Mucosa of descending colon (tissue), 3 donors: Measurements from ENCODE around the gene PTPRCAP. TPM values are rescaled to one million over a fixed set of nuclear protein-coding genes. Genes with fewer than 3 reads are reported as not detected.
A peak's percentile ranks its signal among the peaks of the same experiment; 100 is the strongest.
"Not testable (repeated sequence)": the region's sequence is repeated elsewhere in the genome, so short reads cannot be mapped to it uniquely, and the experiment has no call there.

ENCODE experiments used
- ATAC-seq: fragments of 200-7000 bp; cut with Tn5 transposase; one replicate; pipeline ENCODE4 v1.9.1; 2020; ENCODE audit warnings: mild to moderate bottlenecking, moderate library complexity
- DNase-seq, 3 donors: peaks; one replicate each; pipeline ENCODE4 v3.0.0-alpha.2; 2020
- H3K36me3 ChIP-seq: fragments of 200-600 bp; one replicate; pipeline ENCODE4 v1.8.0; 2021; ENCODE audit warnings: low read depth, mild to moderate bottlenecking
- H3K4me1 ChIP-seq: fragments of 200-600 bp; one replicate; pipeline ENCODE4 v1.8.0; 2021; ENCODE audit warnings: low read depth, mild to moderate bottlenecking
- H3K4me3 ChIP-seq: fragments of 200-600 bp; one replicate; pipeline ENCODE4 v1.8.0; 2021; ENCODE audit warnings: mild to moderate bottlenecking
- H3K9me3 ChIP-seq: fragments of 200-600 bp; one replicate; pipeline ENCODE4 v1.8.0; 2021; ENCODE audit warnings: mild to moderate bottlenecking
- intact Hi-C, 2 donors: fragments of 100-400 bp; cut with DNase I in 1 of 2; cut with micrococcal nuclease in 1 of 2; formaldehyde crosslinking; loops; one replicate each; pipeline versions ENCODE4 v1.11.0 to v1.11.1; 2022; cut with DNase I, micrococcal nuclease
- total RNA-seq, 3 donors: library from RNA; stranded (reverse); fragmentation: NEBNext Ultra II Directional in 2 of 3; extraction: Animal tissue kit (Norgen Biotek cat#: 25700) in 2 of 3; gene quantifications; one replicate each; pipeline versions ENCODE4 v1.2.1 to v1.2.4, GENCODE V29; 2021 to 2023
- TF ChIP-seq, protein P1 (sequence below): fragments of 200-600 bp; IDR thresholded peaks from one replicate; pipeline ENCODE4 v1.8.0; 2022; ENCODE audit warnings: antibody characterized with exemption, mild to moderate bottlenecking
- donor health status: DM: no; HTN: no; CAD: no; lungs with moderate emphysema.
- donor health status: DM: no; HTN: no; CAD: no.
- donor health status: DM: no; HTN: yes; CAD: no.

PTPRCAP gene
- total RNA-seq, 3 donors from 2014 or later: 7.2 to 13.6 (median 10.0) TPM

DNA sequence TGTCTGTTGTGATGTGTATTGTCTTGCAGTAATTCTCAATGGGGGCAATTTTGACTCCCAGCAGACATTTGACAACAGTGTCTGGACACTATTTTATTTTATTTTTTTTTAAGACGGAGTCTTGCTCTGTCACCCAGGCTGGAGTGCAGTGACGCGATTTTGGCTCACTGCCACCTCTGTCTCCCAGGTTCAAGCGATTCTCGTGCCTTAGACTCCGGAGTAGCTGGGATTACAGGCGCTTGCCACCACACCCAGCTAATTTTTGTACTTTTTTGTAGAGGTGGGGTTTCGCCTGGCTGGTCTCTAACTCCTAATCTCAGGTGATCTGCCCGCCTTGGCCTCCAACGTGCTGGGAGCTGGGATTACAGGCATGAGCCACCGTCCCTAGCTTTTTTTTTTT lies 7.8 kb downstream of the PTPRCAP start:
- Histone ChIP-seq H3K4me1 (peaks cover 16% of the 10 kb centered on the region), H3K36me3 (no peaks in the 10 kb centered on the region), H3K4me3 (no peak overlapping the region), H3K9me3 (no peaks in the 10 kb centered on the region)
- TF ChIP-seq, protein P1, sequence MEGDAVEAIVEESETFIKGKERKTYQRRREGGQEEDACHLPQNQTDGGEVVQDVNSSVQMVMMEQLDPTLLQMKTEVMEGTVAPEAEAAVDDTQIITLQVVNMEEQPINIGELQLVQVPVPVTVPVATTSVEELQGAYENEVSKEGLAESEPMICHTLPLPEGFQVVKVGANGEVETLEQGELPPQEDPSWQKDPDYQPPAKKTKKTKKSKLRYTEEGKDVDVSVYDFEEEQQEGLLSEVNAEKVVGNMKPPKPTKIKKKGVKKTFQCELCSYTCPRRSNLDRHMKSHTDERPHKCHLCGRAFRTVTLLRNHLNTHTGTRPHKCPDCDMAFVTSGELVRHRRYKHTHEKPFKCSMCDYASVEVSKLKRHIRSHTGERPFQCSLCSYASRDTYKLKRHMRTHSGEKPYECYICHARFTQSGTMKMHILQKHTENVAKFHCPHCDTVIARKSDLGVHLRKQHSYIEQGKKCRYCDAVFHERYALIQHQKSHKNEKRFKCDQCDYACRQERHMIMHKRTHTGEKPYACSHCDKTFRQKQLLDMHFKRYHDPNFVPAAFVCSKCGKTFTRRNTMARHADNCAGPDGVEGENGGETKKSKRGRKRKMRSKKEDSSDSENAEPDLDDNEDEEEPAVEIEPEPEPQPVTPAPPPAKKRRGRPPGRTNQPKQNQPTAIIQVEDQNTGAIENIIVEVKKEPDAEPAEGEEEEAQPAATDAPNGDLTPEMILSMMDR: no peak
- intact Hi-C loops: no loop called here
- DNase-seq (no peak), ATAC-seq (no peak)

DNA sequence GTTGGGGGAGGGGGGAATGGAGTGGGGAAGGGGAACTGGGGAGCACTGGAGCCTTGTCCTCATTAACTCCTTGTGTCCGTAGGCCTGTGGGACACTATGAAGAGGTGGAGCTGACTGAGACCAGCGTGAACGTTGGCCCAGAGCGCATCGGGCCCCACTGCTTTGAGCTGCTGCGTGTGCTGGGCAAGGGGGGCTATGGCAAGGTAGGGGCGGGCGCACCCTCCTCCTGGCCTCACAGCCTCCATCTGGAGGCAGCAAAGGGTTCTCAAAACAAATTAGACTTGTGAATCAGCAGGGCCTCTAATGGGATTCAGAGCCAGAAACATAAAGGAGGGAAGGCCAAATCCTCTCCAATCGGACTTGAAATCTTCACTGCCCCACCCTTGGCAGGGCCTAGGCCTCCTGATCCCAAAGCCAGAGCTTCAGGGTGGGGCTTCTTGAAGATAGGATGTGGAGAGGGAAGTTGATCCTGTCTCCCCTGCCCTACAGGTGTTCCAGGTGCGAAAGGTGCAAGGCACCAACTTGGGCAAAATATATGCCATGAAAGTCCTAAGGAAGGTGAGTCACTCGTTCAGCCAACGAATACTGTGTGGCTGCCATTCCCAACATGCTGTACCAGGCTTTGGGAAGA lies 8.3 kb downstream of the PTPRCAP start:
- no peaks in the 10 kb centered on the region for H3K9me3 ChIP-seq
- no peaks in the 10 kb centered on the region for H3K36me3 ChIP-seq
- no peak for ATAC-seq
- peak overlapping the region; percentile 84 for H3K4me3 ChIP-seq
- DNase-seq: no peak
- intact Hi-C loops: no loop called here
- H3K4me1 ChIP-seq: peaks cover 16% of the 10 kb centered on the region
- TF ChIP-seq, protein P1: no peak

DNA sequence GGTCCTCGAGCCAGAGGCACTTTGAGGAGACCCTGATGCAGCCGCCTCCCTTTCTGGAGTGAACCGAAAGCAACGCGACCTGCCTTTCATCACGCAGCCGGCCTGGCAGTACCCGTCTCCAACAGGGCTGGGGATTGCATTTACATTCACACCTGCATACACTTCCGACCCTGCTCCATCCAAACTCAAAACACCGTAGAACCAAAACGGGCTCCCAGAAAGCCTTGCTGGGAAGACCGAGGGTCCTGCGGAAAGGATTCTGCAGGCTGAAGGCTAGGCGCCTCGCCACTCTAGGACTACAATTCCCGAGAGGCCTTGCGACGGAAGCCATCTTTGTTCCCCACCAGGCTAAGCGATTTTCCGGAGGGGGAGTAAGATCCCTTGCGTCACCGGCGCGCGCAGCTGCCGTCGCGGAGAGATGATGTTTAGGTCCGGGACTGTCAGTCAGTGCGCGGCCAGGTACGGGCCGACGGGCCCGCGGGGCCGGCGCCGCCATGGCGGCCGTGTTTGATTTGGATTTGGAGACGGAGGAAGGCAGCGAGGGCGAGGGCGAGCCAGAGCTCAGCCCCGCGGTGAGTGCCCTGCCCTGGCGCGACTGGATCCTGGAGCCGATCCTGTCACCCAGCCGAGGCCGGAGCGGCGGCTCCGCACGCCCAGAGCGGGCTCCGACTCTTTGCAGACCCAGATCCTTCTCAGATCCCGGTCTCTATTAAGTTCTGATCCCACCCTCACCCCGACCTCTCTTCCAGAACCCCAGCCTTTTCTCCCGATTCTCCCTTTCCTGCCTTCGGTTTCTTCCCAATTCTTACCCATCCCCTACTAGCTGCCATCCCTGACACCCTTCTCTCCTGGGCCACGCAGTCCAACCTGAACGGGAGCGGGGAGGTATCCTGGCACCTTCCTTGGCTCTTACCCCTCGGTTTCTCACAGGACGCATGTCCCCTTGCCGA lies 9.2 kb downstream of the PTPRCAP start, which contains the start of gene RPS6KB2:
Gene RPS6KB2 (plus strand): TSS at position 443 of the 950 bp plus-strand sequence. CDS start 52 bp downstream, at position 495.
- Histone ChIP-seq H3K4me3 (peak within 1 kb of the TSS; percentile 84), H3K9me3 (no peaks in the 10 kb centered on the region), H3K4me1 (peaks cover 16% of the 10 kb centered on the region), H3K36me3 (no peaks in the 10 kb centered on the region)
- intact Hi-C loops: no loop called here
- TF ChIP-seq, protein P1: no peak
- peak; percentile 99 to 100 (median 100) for DNase-seq
- peak; percentile 97 for ATAC-seq

DNA sequence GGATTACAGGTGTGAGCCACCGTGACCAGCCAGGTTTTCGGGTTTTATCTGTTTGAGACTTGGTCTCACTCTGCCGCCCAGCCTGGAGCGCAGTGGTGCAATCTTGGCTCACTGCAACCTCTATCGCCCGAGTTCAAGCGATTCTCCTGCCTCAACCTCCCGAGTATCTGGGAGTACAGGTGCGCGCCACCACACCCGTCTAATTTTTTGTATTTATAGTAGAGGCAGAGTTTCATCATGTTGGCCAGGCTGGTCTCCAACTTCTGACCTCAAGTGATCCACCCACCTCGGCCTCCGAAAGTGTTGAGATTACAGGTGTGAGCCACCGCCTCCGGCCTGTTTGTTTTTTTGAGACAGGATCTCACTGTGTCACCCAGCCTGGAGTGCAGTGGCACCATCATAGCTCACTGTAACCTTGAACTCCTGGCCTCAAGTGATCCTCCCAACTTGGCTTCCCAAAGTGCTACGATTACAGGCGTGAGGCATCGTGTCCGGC lies 10.1 kb downstream of the PTPRCAP start:
- H3K4me3 ChIP-seq, H3K9me3 ChIP-seq, intact Hi-C loops, H3K36me3 ChIP-seq: not testable (repeated sequence)
- ATAC-seq (peak; percentile 10), DNase-seq (peak in 1 of 3 donors; percentile 36)
- peaks cover 16% of the 10 kb centered on the region for H3K4me1 ChIP-seq

DNA sequence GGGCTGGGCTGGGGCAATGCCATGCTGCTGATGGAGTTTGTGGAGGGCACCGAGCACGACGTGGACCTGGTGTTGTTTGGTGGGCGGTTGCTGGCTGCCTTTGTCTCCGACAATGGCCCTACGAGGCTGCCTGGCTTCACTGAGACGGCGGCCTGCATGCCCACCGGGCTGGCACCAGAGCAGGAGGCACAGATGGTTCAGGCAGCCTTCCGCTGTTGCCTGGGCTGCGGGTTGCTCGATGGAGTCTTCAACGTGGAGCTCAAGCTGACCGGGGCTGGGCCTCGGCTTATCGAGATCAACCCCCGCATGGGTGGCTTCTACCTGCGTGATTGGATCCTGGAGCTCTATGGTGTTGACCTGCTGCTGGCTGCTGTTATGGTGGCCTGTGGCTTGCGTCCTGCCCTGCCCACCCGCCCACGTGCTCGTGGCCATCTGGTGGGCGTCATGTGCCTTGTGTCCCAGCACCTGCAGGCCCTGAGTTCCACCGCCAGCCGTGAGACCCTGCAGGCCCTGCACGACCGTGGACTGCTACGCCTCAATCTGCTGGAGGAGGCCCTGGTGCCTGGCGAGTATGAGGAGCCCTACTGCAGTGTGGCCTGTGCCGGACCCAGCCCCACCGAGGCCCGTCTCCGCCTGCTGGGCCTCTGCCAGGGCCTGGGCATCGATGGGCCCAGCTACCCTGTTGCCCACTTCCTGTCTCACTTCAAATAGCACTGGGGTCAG lies 13.4 kb downstream of the PTPRCAP start:
- TF ChIP-seq, protein P1: no peak
- intact Hi-C loops: no loop called here
- ATAC-seq: no peak

More for the DNA sequence above, 13.4 kb downstream of the PTPRCAP start:
- H3K4me3 ChIP-seq: no peak overlapping the region
- H3K4me1 ChIP-seq: peaks cover 21% of the 10 kb centered on the region
- peaks cover 3% of the 10 kb centered on the region for H3K36me3 ChIP-seq
- H3K9me3 ChIP-seq: no peaks in the 10 kb centered on the region
- no peak for DNase-seq
